ENCODE data around the gene NAA16. TPM values are rescaled to one million over a fixed set of nuclear protein-coding genes. Genes with fewer than 3 reads are reported as not detected.

The NAA16 gene
- polyA plus RNA-seq, 1 of the 3 experiments (the other 2 are of a cell fraction) = 4.4 TPM

- CTCF ChIA-PET = no interaction called here
Observed at GRCh38 chr13:41268764-41269163, 42.3 kb upstream of the NAA16 start.

More at GRCh38 chr13:41268764-41269163, 42.3 kb upstream of the NAA16 start:
- Histone ChIP-seq H3K36me3 (replicated peaks in 1 of 2; ENCODE audit: control insufficient read depth in 1 of 2, insufficient read depth in 2 of 2, low read length in 1 of 2) (peaks cover 0 to 4% of the 10 kb centered on the region in 2 experiments), H3K9ac (no peak overlapping the region), H4K20me1 (ENCODE audit: insufficient read depth) (no peaks in the 10 kb centered on the region), H3F3A (replicated peaks; ENCODE audit: insufficient read depth) (peaks cover 14% of the 10 kb centered on the region), H3K4me1 (ENCODE audit: control insufficient read depth in 1 of 2, insufficient read depth in 2 of 2, low read depth in 1 of 2, low read length in 1 of 2) (no peaks in the 10 kb centered on the region; a peak in 1 of 4 replicates), H3K9me3 (peaks cover 41% of the 10 kb centered on the region), H3K9me2 (no peaks in the 10 kb centered on the region), H3K4me3 (ENCODE audit: low read depth in 2 of 2, low read length in 1 of 2) (no peak overlapping the region), H3K27ac (ENCODE audit: low read depth in 2 of 2, low read length in 1 of 2) (no peak overlapping the region), H2AFZ (ENCODE audit: low read depth) (no peak overlapping the region), H3K4me2 (no peak overlapping the region), H3K79me2 (ENCODE audit: insufficient read depth) (no peaks in the 10 kb centered on the region), H3K27me3 (ENCODE audit: insufficient read depth) (no peaks in the 10 kb centered on the region)
- TF ChIP-seq FOSL2 (IDR thresholded peaks at IDR 0.05; ENCODE audit: borderline replicate concordance, low read depth) = no peak
- no peak for TF ChIP-seq USF2 (IDR thresholded peaks at IDR 0.05; ENCODE audit: borderline replicate concordance, low read depth, low read length)
- TF ChIP-seq EP300 (IDR thresholded peaks at IDR 0.05; ENCODE audit: borderline replicate concordance in 1 of 2, low read depth in 1 of 2, low read length in 1 of 2) = no peak
- no peak for TF ChIP-seq MEF2A (IDR thresholded peaks at IDR 0.05; ENCODE audit: borderline replicate concordance, low read depth)
- TF ChIP-seq EZH2phosphoT487 (IDR thresholded peaks at IDR 0.05; ENCODE audit: borderline replicate concordance, low read depth) = no peak
- TF ChIP-seq REST (IDR thresholded peaks at IDR 0.05; ENCODE audit: low read depth, low read length) = no peak
- no peak for TF ChIP-seq YY1 (IDR thresholded peaks at IDR 0.05; ENCODE audit: low read depth)
- no peak for TF ChIP-seq GABPA (IDR thresholded peaks at IDR 0.05; ENCODE audit: low read depth)
- TF ChIP-seq ZBTB33 (IDR thresholded peaks at IDR 0.05; ENCODE audit: borderline replicate concordance, low read depth) = no peak
- TF ChIP-seq TAF1 (IDR thresholded peaks at IDR 0.05; ENCODE audit: borderline replicate concordance, low read depth, low read length) = no peak
- TF ChIP-seq FOXM1 (IDR thresholded peaks at IDR 0.05; ENCODE audit: low read depth) = no peak
- TF ChIP-seq POLR2AphosphoS5 (IDR thresholded peaks at IDR 0.05; ENCODE audit: low read depth, low read length) = no peak
- TF ChIP-seq FOXJ3 (CRISPR knock-in tag; IDR thresholded peaks at IDR 0.05) = no peak
- no peak for TF ChIP-seq NFIC (IDR thresholded peaks at IDR 0.05; ENCODE audit: borderline replicate concordance)
- TF ChIP-seq, protein P1, sequence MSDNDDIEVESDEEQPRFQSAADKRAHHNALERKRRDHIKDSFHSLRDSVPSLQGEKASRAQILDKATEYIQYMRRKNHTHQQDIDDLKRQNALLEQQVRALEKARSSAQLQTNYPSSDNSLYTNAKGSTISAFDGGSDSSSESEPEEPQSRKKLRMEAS (IDR thresholded peaks at IDR 0.05; ENCODE audit: low read depth) = no peak
- TF ChIP-seq SIN3A (IDR thresholded peaks at IDR 0.05; ENCODE audit: borderline replicate concordance, low read depth, low read length) = no peak
- POLR2A ChIA-PET = no interaction called here
- DNase-seq = no peak
- 21% methylated on average over 1 of the region's 1 CpG for WGBS (ENCODE audit: low lambda C conversion rate)
